Measurements from ENCODE around the gene AMOTL1. TPM values are rescaled to one million over a fixed set of nuclear protein-coding genes. Genes with fewer than 3 reads are reported as not detected.

The AMOTL1 gene
- total RNA-seq, 1 donor from 2014 or later = 45.5 TPM

GRCh38 chr11:94762208-94762607, 5.9 kb upstream of the AMOTL1 start:
- DNase-seq (no peak), ATAC-seq (ENCODE audit: poor library complexity) (no peak)
- intact Hi-C loops (cut with DNase I) = loop anchor here (10.0 kb wide), 2 partner anchors 133 to 137 kb away; no protein-coding TSS in a partner anchor

GRCh38 chr11:94762995-94763394, 5.2 kb upstream of the AMOTL1 start:
- ATAC-seq (ENCODE audit: poor library complexity) (no peak), DNase-seq (no peak)
- intact Hi-C loops (cut with DNase I) = loop anchor here (10.0 kb wide), 2 partner anchors 132 to 138 kb away; no protein-coding TSS in a partner anchor

GRCh38 chr11:94766713-94767206, 1.4 kb upstream of the AMOTL1 start:
- intact Hi-C loops (cut with DNase I) = loop anchor here (10.0 kb wide), 2 partner anchors 128 to 142 kb away; no protein-coding TSS in a partner anchor
- ATAC-seq (ENCODE audit: poor library complexity) (no peak), DNase-seq (no peak)

GRCh38 chr11:94767291-94767690, 865 bp upstream of the AMOTL1 start:
- ATAC-seq (ENCODE audit: poor library complexity) (no peak), DNase-seq (no peak)
- intact Hi-C loops (cut with DNase I) = loop anchor here (10.0 kb wide), 2 partner anchors 128 to 142 kb away; no protein-coding TSS in a partner anchor

DNA sequence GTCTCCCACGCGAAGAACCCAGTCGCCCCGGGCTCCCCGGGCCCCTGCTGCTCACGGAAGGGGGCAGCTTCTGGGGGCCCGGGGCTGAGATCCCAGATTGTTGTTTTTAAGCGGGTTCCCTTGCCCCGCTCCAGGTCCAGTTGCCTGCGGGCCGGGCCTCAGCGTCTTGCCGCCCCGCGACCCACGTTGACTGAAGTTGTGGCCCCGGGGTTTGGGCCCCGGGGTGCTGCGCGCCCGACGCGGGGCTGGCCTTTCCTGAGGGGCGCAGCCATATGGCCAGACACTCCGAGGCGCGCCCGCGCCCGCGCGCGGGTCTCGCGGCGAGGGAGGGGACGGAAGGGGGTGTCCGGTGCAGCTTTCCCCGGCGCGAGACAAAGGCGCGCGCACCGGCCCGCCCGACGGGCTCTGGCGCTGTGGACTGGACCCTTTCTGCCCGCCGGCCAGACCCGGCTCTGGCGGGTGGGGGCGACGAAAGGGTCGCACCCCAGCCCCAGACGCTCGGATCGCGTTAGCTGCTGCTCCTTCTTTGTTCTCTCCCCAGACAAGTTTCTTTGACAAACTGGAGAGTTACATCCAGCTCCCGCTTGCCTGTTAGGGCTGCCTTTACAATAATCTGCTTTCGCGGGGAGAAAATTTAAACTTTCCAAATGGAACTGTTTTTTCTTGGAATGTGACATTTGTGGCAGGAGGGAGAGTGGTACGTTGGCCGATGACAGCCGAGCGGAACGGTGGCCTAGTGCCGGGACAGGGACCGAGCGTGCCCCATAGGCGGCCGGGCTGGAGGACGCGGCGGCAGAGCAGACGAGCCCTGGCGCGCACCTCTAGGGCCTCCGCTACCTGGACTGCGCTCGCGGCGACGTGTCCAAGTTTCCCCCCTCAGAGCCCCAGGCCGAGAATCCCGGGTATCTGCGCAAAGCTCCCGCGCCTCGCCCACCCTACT, 716 bp downstream of the AMOTL1 start:
- ATAC-seq (ENCODE audit: poor library complexity) (peak; percentile 80), DNase-seq (peak; percentile 59)
- intact Hi-C loops (cut with DNase I) = loop anchor here (10.0 kb wide), 2 partner anchors 126 to 144 kb away; no protein-coding TSS in a partner anchor

DNA sequence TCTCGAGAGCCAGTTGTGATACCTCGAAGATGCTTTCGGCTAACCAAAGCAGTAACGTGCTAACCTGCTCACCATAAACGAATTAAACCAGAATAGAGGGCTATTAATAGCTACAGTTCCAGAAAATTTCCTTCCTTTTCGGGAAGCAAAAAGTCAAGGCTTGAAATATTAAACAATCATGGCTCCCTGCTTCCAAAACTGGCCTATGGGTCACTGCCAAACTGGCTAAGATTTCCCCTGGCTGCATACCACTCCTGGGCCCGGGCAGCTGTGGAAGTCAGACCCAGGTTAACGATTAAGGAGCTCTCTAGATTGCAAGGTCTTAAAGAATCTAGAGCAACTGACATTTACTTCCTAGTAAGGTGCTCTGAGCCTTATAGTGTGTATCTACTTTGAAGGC, 1.7 kb downstream of the AMOTL1 start:
- DNase-seq (no peak), ATAC-seq (ENCODE audit: poor library complexity) (no peak)
- intact Hi-C loops (cut with DNase I) = loop anchor here (10.0 kb wide), 2 partner anchors 125 to 145 kb away; no protein-coding TSS in a partner anchor

GRCh38 chr11:94770563-94771120, 2.5 kb downstream of the AMOTL1 start:
- no peak for DNase-seq
- intact Hi-C loops (cut with DNase I) = no loop called here
- ATAC-seq (ENCODE audit: poor library complexity) = no peak

- ATAC-seq (ENCODE audit: poor library complexity) (no peak), DNase-seq (no peak)
- intact Hi-C loops (cut with DNase I) = no loop called here
Measured at GRCh38 chr11:94771390-94771789, 3.2 kb downstream of the AMOTL1 start.

- no peak for ATAC-seq (ENCODE audit: poor library complexity)
- intact Hi-C loops (cut with DNase I) = no loop called here
- no peak for DNase-seq
Measured at GRCh38 chr11:94771951-94772350, 3.8 kb downstream of the AMOTL1 start.

- no peak for ATAC-seq (ENCODE audit: poor library complexity)
- intact Hi-C loops (cut with DNase I) = no loop called here
- no peak for DNase-seq
Measured at GRCh38 chr11:94773842-94774241, 5.7 kb downstream of the AMOTL1 start.

DNA sequence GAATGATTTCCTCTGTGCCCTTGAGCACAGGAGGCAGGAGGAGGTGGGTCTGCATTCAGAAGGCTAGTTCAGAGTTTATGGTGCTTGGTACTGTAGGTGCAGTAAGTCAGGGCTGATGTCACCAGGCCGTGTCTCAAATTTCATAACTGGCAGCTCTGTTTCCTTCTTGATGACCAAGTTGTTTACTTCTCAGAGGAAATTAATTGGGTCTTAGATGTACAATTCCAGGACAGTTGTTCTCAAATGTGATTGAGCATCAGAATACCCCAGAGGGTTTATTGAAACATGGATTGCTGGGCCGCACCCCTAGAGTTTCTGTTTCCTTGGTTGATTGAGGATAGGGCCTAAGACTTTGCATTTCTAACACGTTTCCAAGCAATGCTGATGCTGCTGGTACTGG, 6.2 kb downstream of the AMOTL1 start:
- intact Hi-C loops (cut with DNase I) = no loop called here

GRCh38 chr11:94775567-94776327, 7.6 kb downstream of the AMOTL1 start:
- DNase-seq = no peak
- no peak for ATAC-seq (ENCODE audit: poor library complexity)
- intact Hi-C loops (cut with DNase I) = no loop called here

More for the DNA sequence above, 6.2 kb downstream of the AMOTL1 start:
- no peak for DNase-seq
- ATAC-seq (ENCODE audit: poor library complexity) = no peak

DNA sequence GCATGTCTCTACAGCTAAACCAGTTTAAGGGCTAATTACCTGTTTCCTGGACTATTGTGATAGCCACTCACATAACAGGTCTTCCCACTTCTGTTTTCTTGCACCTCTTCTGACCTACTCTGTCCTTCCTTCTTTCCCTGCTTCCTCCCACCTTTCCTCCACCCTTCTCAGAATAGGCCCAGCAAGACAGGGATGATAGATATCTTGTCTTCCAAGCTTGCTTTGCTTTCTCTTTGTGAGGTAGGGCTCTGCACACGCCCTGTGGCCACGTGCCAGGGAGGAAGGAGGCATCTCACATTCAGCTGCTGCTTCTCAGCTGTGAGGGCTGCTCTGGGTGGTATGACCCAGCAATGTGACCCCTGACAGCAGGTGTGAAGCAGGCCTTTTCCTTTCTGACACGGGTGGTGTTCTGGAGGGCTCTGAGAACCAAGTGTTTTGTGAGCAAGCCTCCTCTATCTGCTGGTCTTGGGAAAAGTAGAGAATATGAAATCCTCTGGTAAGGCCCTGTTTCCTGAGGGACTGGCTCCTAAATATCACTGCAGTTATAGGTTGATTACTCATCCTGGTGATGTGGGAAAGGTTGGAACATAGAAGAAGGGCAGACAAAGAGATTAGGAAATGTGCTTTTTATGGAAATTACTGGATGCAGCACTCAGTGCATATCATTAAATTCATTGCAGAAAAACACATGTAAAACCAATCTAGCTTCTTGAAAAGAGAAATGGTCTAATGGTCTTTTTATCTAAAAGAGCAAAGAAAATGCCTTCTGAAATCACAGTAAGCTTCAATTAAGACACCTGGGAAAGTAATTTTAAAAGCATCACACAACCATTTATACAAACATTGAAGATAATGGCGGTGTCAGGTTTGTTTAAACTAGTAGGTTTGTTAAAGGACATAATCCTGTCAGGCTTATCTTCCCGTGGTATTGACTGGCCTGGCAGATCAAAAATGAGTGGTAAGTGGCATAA, 8.5 kb downstream of the AMOTL1 start:
- intact Hi-C loops (cut with DNase I) = no loop called here
- no peak for ATAC-seq (ENCODE audit: poor library complexity)
- no peak for DNase-seq

DNA sequence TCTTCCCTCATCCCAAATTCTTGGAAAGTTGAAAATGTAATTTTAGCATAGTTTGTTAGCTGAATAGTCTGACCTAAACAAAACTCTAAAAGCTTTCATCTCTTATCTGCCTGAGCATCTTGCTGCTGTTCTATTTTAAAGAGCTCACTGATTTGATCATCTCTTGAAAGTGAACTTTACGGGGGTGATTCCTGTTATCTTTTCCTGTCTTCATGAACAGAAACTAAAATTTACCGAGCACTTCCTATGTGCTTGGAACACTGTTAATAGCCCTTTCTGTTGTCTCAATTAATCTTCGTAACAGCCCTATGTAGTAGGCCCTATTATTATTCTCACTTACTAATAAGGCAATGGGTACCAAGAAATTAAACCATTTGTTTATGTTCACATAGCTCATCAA, 12.3 kb downstream of the AMOTL1 start:
- intact Hi-C loops (cut with DNase I) = no loop called here
- DNase-seq = no peak
- ATAC-seq (ENCODE audit: poor library complexity) = no peak

DNA sequence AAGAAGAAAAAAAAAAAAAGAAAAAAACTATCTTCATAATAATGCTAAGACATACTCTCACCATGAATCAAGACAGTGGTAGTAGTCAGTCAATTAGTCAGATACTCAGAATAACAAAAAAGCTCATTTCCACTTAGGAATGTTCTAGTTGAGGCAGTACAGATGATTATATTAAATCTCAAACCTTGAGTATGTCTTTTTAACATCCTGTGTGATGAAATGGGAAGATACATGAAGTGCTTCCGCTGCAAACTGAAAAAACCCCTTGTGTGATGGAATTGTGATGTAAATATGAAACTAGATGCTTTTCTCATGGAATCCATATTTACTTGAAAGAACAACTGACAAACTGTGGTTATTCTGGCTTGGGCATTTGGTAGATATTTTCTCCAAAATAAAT, 13.7 kb downstream of the AMOTL1 start:
- ATAC-seq (ENCODE audit: poor library complexity) = no peak
- intact Hi-C loops (cut with DNase I) = no loop called here
- DNase-seq = no peak

- DNase-seq (no peak), ATAC-seq (ENCODE audit: poor library complexity) (peak; percentile 30)
- intact Hi-C loops (cut with DNase I) = no loop called here
Measured at GRCh38 chr11:94782446-94782845, 14.3 kb downstream of the AMOTL1 start.

GRCh38 chr11:94784884-94785283, 16.7 kb downstream of the AMOTL1 start:
- DNase-seq (no peak), ATAC-seq (ENCODE audit: poor library complexity) (no peak)
- intact Hi-C loops (cut with DNase I) = no loop called here

DNA sequence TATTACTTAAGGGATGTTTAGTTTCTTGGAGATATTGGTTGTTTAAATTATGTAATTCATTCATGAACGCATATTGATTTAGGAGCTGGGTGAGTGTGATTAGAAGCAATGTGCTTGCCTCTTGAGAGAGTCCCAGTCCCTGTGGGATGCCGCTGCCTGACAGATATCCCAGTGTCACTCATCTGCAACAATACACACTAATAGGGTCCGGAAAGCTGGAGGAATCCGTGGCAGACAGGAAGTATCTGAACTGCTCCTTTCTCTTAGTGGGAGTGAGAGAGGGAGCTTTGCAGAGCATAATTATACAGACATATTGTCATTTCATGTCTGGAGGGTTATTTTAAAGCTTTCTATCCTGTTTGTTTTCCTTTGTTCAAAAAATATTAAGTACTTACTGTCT, 17.4 kb downstream of the AMOTL1 start:
- no peak for ATAC-seq (ENCODE audit: poor library complexity)
- intact Hi-C loops (cut with DNase I) = no loop called here
- DNase-seq = no peak

All from Right ventricle myocardium superior (tissue), 1 donor.